Tibial nerve (tissue), 4 donors: ENCODE data around the gene SNX10. TPM values are rescaled to one million over a fixed set of nuclear protein-coding genes. Genes with fewer than 3 reads are reported as not detected.

ENCODE experiments used
- DNase-seq, 2 donors: peaks; one replicate each; pipeline ENCODE4 v3.0.0-alpha.2; 2019; ENCODE audit warnings: low spot score in 2 of 2
- H3K27ac ChIP-seq, 4 donors: fragments of 200-600 bp; sonication (generic) in 3 of 4; one replicate each; pipeline ENCODE4 v1.5.1; 2017 to 2019; ENCODE audit warnings: mild to moderate bottlenecking in 1 of 4
- H3K27me3 ChIP-seq, 2 donors: fragments of 200-600 bp; sonication (generic) in 1 of 2; one replicate each; pipeline versions ENCODE4 v1.5.1 to v1.6.0; 2017 to 2019
- H3K36me3 ChIP-seq, 3 donors: fragments of 200-600 bp; sonication (generic); one replicate each; pipeline ENCODE4 v1.5.1; 2018 to 2019
- H3K4me1 ChIP-seq, 4 donors: fragments of 200-600 bp; sonication (generic) in 3 of 4; one replicate each; pipeline ENCODE4 v1.5.1; 2017 to 2019
- H3K4me3 ChIP-seq, 4 donors: fragments of 200-600 bp; sonication (generic) in 3 of 4; one replicate each; pipeline ENCODE4 v1.5.1; 2017 to 2019; ENCODE audit warnings: mild to moderate bottlenecking in 1 of 4, moderate library complexity in 1 of 4
- H3K9me3 ChIP-seq, 4 donors: fragments of 200-600 bp; sonication (generic) in 3 of 4; one replicate each; pipeline ENCODE4 v1.5.1; 2017 to 2019
- EP300 ChIP-seq, 2 donors: sonication (generic); formaldehyde crosslinking; IDR thresholded peaks; one replicate each; pipeline ENCODE4 v1.6.1; 2017; ENCODE audit warnings: antibody characterized with exemption in 2 of 2, mild to moderate bottlenecking in 1 of 2
- POLR2A ChIP-seq, 2 donors: fragments of 450-650 bp; IDR thresholded peaks; one replicate each; pipeline ENCODE4 v1.6.1; 2017; ENCODE audit warnings: antibody characterized with exemption in 2 of 2, mild to moderate bottlenecking in 2 of 2, moderate library complexity in 2 of 2
- WGBS, 2 donors: methylation state at CpG; one replicate each; pipeline ENCODE4 v1.1.5; 2018; 5-methylcytosine and 5-hydroxymethylcytosine counted together
- total RNA-seq, 4 donors: library from RNA; depleted of rRNA; stranded (reverse); fragments of >200 nt; gene quantifications; one replicate each; pipeline ENCODE4 v1.1.0, GENCODE V29; 2016
- TF ChIP-seq, protein P1 (sequence below), 5 experiments: fragments of 200-600 bp in 3 of 5; fragments of 450-650 bp in 2 of 5; sonication (generic) in 3 of 5; IDR thresholded peaks; one replicate each; pipeline ENCODE4 v1.5.1; 2016 to 2019; ENCODE audit warnings: antibody characterized with exemption in 5 of 5, mild to moderate bottlenecking in 3 of 5, moderate library complexity in 2 of 5

The SNX10 gene
- total RNA-seq, 4 donors from 2014 or later, result 1.7 to 15.9 (median 2.5) TPM

DNA sequence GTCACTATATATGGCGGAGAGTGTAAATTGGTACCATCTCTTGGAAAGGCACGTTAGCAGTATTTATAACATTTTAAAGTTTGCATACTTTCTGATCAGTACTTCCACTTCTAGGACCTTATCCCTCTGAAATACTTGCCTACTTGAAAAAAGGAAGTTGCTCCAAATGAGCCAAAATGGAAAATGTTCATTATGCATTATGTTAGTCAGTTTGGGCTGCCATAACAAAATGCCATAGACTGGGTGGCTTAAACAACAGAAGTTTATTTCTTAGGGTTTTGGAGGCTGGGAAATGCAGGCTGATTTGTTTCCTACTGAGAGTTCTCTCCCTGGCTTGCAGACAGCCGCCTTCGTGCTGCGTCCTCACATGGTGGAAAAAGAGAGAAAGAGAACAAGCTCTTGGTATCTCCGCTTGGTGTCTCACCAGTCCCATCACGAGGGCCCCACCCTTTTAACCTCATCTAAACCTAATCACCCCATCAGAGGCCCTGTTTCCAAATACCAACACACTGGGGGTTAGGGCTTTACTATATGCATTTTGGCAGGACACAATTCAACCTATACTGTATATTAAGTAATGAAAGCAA, 6.9 kb downstream of the SNX10 start:
- H3K27ac ChIP-seq, result no peak overlapping the region
- H3K4me3 ChIP-seq, result no peak overlapping the region
- H3K4me1 ChIP-seq, result no peaks in the 10 kb centered on the region
- H3K9me3 ChIP-seq, result no peaks in the 10 kb centered on the region
- H3K27me3 ChIP-seq, result no peaks in the 10 kb centered on the region
- TF ChIP-seq EP300 (IDR thresholded peaks at IDR 0.05), result no peak
- TF ChIP-seq POLR2A (IDR thresholded peaks at IDR 0.05), result no peak
- TF ChIP-seq, protein P1, sequence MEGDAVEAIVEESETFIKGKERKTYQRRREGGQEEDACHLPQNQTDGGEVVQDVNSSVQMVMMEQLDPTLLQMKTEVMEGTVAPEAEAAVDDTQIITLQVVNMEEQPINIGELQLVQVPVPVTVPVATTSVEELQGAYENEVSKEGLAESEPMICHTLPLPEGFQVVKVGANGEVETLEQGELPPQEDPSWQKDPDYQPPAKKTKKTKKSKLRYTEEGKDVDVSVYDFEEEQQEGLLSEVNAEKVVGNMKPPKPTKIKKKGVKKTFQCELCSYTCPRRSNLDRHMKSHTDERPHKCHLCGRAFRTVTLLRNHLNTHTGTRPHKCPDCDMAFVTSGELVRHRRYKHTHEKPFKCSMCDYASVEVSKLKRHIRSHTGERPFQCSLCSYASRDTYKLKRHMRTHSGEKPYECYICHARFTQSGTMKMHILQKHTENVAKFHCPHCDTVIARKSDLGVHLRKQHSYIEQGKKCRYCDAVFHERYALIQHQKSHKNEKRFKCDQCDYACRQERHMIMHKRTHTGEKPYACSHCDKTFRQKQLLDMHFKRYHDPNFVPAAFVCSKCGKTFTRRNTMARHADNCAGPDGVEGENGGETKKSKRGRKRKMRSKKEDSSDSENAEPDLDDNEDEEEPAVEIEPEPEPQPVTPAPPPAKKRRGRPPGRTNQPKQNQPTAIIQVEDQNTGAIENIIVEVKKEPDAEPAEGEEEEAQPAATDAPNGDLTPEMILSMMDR (IDR thresholded peaks at IDR 0.05), result no peak
- H3K36me3 ChIP-seq, result no peaks in the 10 kb centered on the region
- no peak for DNase-seq
- 75 to 81% methylated on average over 7 of the region's 7 CpGs for WGBS, 2 donors

DNA sequence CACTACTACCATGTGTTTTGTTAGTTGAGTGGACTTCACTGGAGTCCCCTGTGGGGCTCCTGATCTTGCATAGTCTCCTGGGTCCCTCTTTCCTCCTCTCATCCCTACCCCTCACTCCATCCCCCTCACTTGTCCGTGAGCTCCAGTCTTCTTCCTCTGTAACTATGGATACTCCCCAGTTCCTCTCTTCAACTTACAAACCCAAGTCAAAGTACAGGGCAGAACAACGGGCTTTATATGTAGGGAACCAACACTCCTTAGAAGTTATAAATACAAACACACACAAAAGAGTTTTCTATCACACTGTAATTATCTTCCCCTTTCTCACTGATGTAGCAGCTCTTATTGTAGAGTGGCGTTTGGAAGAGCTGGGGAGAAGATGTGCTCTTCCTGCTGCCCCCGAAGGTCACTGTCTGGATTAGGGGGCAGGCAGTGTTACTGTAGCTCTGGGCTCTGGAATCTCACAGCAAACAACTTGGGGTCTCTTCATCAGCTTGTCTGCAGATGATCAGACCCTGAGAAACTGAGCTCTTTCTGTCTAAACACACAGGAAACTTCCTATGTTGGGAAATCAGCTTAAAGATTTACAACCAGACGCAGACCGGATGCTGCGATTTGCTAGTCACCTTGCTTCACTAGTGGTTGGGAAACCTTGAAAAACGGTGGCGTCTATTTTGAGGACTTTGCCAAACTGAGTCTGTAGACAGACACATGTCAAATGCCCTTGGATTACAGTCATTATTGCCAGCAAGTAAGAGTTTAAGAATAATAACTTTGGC, 13.6 kb downstream of the SNX10 start:
- H3K36me3 ChIP-seq, result no peaks in the 10 kb centered on the region
- H3K4me1 ChIP-seq, result peaks cover 0 to 10% (median 3%) of the 10 kb centered on the region in 4 donors
- H3K4me3 ChIP-seq, result no peak overlapping the region
- H3K27ac ChIP-seq, result peak overlapping the region in 2 of 4 donors; percentile 36 to 47
- 56 to 63% methylated on average over 9 of the region's 9 CpGs for WGBS, 2 donors
- no peaks in the 10 kb centered on the region for H3K27me3 ChIP-seq
- H3K9me3 ChIP-seq, result no peaks in the 10 kb centered on the region
- DNase-seq, result no peak
- no peak for TF ChIP-seq POLR2A (IDR thresholded peaks at IDR 0.05)

DNA sequence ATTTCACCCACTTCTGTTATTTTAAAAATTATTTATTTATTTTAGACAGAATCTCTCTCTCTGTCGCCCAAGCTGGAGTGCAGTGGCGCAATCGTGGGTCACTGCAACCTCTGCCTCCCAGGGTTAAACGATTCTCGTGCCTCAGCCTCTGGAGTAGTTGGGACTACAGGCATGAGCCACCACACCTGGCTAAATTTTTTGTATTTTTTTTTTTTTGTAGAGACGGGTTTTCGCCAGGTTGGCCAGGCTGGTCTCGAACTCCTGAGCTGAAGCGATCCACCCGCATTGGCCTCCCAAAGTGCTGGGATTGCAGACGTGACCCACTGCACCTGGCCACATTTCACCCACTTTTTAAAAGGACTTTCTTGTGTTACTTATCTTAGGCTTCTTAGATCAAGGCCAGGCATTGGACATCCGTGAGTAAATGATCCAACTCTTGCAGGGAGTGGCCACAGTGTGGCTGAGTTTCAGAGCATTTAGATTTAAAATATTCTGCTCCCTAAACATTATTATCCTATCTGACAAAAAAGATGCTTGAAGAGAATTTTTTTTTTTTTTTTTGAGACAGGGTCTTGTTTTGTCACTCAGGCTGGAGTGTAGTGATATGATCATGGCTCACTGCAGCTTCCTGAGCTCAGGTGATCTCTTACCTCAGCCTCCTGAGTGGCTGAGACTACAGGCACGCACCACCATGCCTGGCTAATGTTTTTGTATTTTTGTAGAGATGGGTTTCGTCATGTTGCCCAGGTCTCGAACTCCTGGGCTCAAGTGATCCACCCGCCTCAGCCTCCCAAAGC, 14.4 kb downstream of the SNX10 start:
- Histone ChIP-seq H3K27ac (peak overlapping the region in 1 of 4 donors; percentile 36), H3K27me3 (no peaks in the 10 kb centered on the region)
- 83 to 86% methylated on average over 16 of the region's 16 CpGs for WGBS, 2 donors

DNA sequence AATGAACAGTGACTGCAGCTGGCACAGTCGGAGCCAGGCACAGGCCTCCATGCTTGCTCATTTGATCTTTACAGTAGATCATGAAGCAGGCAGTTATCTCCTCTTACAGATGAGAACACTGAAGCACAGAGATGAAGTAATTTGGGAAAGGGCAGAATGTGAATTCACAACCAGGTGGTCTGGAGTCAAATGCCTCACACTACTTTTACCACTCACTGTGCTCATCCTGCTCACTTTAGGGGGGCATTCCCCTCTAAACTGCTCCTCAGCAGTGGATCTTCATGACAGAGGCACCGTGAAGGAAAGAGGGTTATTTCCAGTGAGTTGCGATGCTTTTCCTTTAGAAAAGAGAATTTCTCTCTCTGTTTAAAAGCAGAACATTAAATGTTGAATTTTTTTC, 15.1 kb downstream of the SNX10 start:
- Histone ChIP-seq H3K9me3 (no peaks in the 10 kb centered on the region), H3K4me1 (peaks cover 0 to 10% (median 3%) of the 10 kb centered on the region in 4 donors), H3K36me3 (no peaks in the 10 kb centered on the region), H3K27me3 (no peaks in the 10 kb centered on the region), H3K4me3 (no peak overlapping the region), H3K27ac (peak overlapping the region in 2 of 4 donors; percentile 20 to 58)
- no peak for DNase-seq
- TF ChIP-seq POLR2A (IDR thresholded peaks at IDR 0.05) (no peak), EP300 (IDR thresholded peaks at IDR 0.05) (no peak)
- TF ChIP-seq, protein P1 (IDR thresholded peaks at IDR 0.05), result no peak
- WGBS, 2 donors, result 85 to 88% methylated on average over 3 of the region's 3 CpGs

More for the DNA sequence above, 14.4 kb downstream of the SNX10 start:
- TF ChIP-seq EP300 (IDR thresholded peaks at IDR 0.05) (no peak), POLR2A (IDR thresholded peaks at IDR 0.05) (no peak)
- TF ChIP-seq, protein P1 (IDR thresholded peaks at IDR 0.05), result no peak
- H3K4me1 ChIP-seq, result peaks cover 0 to 10% (median 3%) of the 10 kb centered on the region in 4 donors
- H3K4me3 ChIP-seq, result no peak overlapping the region
- no peaks in the 10 kb centered on the region for H3K9me3 ChIP-seq
- no peaks in the 10 kb centered on the region for H3K36me3 ChIP-seq
- no peak for DNase-seq

DNA sequence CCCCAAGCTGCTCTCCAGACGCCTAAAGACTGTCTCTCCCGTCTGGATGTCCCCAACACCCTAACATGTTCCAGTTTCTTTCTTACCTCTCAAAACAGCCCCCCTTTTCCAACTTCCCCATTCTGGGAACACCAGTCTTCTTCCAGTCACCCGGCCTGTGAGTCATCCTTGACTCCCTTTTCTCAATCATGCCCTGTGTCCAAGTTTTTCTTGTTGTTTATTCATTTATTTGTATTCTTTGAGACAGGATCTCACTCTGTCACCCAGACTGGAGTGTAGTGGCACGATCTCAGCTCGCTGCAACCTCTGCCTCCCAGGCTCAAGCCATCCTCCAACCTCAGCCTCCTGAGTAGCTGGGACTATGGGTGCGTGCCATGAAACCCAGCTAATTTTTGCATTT, 15.6 kb downstream of the SNX10 start:
- H3K4me3 ChIP-seq, result no peak overlapping the region
- H3K9me3 ChIP-seq, result no peaks in the 10 kb centered on the region
- WGBS, 2 donors, result 58 to 70% methylated on average over 6 of the region's 6 CpGs
- TF ChIP-seq EP300 (IDR thresholded peaks at IDR 0.05) (peak in 1 of 2 donors; percentile 64), POLR2A (IDR thresholded peaks at IDR 0.05) (no peak)
- TF ChIP-seq, protein P1 (IDR thresholded peaks at IDR 0.05), result no peak
- peaks cover 0 to 10% (median 3%) of the 10 kb centered on the region in 4 donors for H3K4me1 ChIP-seq
- peak in 1 of 2 donors; percentile 54 for DNase-seq
- peak overlapping the region in 2 of 4 donors; percentile 58 to 60 for H3K27ac ChIP-seq
- H3K27me3 ChIP-seq, result no peaks in the 10 kb centered on the region
- H3K36me3 ChIP-seq, result no peaks in the 10 kb centered on the region
